NCI-H1694 (cell line): ENCODE results near the gene GALNT1.
"Not testable (repeated sequence)": the region's sequence is repeated elsewhere in the genome, so short reads cannot be mapped to it uniquely, and the experiment has no call there.

Experiments
- DNase-seq: peaks from one replicate; lab custom pipeline; 2025; lab: John Stamatoyannopoulos, UW

The GALNT1 gene

GRCh38 chr18:35581546-35581897 is at the start of gene GALNT1:
Gene GALNT1 (plus strand): TSS chr18:35581740. CDS start chr18:35654663, 72,923 bp downstream.
- no peak for DNase-seq

GRCh38 chr18:35533916-35534405 is 47.6 kb upstream of the GALNT1 start:
- no peak for DNase-seq

GRCh38 chr18:35535297-35535696 is 46.2 kb upstream of the GALNT1 start:
- DNase-seq: no peak

- no peak for DNase-seq
Measured at GRCh38 chr18:35542356-35542755, 39.2 kb upstream of the GALNT1 start.

- no peak for DNase-seq
Measured at GRCh38 chr18:35547008-35547605, 34.4 kb upstream of the GALNT1 start.

- no peak for DNase-seq
Measured at GRCh38 chr18:35549564-35549963, 32.0 kb upstream of the GALNT1 start.

GRCh38 chr18:35553300-35553699 is 28.2 kb upstream of the GALNT1 start:
- DNase-seq: no peak

- not testable (repeated sequence) for DNase-seq
Measured at GRCh38 chr18:35555538-35555937, 26.0 kb upstream of the GALNT1 start.

- no peak for DNase-seq
Measured at GRCh38 chr18:35559867-35560266, 21.7 kb upstream of the GALNT1 start.

- DNase-seq: no peak
Measured at GRCh38 chr18:35564795-35565453, 16.6 kb upstream of the GALNT1 start.

GRCh38 chr18:35566019-35566418 is 15.5 kb upstream of the GALNT1 start:
- DNase-seq: no peak

- no peak for DNase-seq
Measured at GRCh38 chr18:35570182-35570581, 11.4 kb upstream of the GALNT1 start.

- DNase-seq: no peak
Measured at GRCh38 chr18:35571138-35571537, 10.4 kb upstream of the GALNT1 start.

- no peak for DNase-seq
Measured at GRCh38 chr18:35572644-35573043, 8.9 kb upstream of the GALNT1 start.

GRCh38 chr18:35573531-35573930 is 8.0 kb upstream of the GALNT1 start:
- no peak for DNase-seq

- DNase-seq: not testable (repeated sequence)
Measured at GRCh38 chr18:35576240-35576845, 5.2 kb upstream of the GALNT1 start.

GRCh38 chr18:35577045-35577848 is 4.3 kb upstream of the GALNT1 start:
- no peak for DNase-seq

- DNase-seq: no peak
Measured at GRCh38 chr18:35578481-35578880, 3.1 kb upstream of the GALNT1 start.

GRCh38 chr18:35578936-35579335 is 2.6 kb upstream of the GALNT1 start:
- DNase-seq: no peak

GRCh38 chr18:35580701-35581539 is 620 bp upstream of the GALNT1 start:
- peak; percentile 21 for DNase-seq

- no peak for DNase-seq
Measured at GRCh38 chr18:35581898-35582641, 530 bp downstream of the GALNT1 start.
